Measurements from ENCODE around the gene CD93. TPM values are rescaled to one million over a fixed set of nuclear protein-coding genes. Genes with fewer than 3 reads are reported as not detected.

The CD93 gene
- total RNA-seq, 1 experiment from 2014 or later: not detected

GRCh38 chr20:23035731-23036130, 50.4 kb downstream of the CD93 start:
- ChIA-PET CTCF (no interaction called here), POLR2A (ENCODE audit: unreplicated experiment) (no interaction called here)
- no TSS peak for BruUV-seq (replicated peaks)
- ATAC-seq (no peak), DNase-seq (no peak)
- no peaks in the 10 kb centered on the region for H4K20me1 ChIP-seq (ENCODE audit: low read length)
- no peaks in the 10 kb centered on the region for H3K9me3 ChIP-seq (ENCODE audit: low read length)
- no peaks in the 10 kb centered on the region for H3F3A ChIP-seq (ENCODE audit: low read length, unreplicated experiment)
- H3K79me2 ChIP-seq (ENCODE audit: low read length): no peaks in the 10 kb centered on the region
- peaks cover 15% of the 10 kb centered on the region for H3K27me3 ChIP-seq (ENCODE audit: low read length)
- H3K9me2 ChIP-seq (replicated peaks; ENCODE audit: low read length): no peaks in the 10 kb centered on the region
- no peaks in the 10 kb centered on the region for H3K36me3 ChIP-seq (ENCODE audit: low read depth, low read length)
- H3K4me1 ChIP-seq (ENCODE audit: insufficient read depth, low read length): no peaks in the 10 kb centered on the region
- no peak overlapping the region for H3K27ac ChIP-seq (ENCODE audit: low read length)
- H3K4me2 ChIP-seq (ENCODE audit: low read length): no peak overlapping the region
- no peak for TF ChIP-seq EZH2 (IDR thresholded peaks at IDR 0.05; ENCODE audit: low read length, unreplicated experiment)
- TF ChIP-seq EZH2phosphoT487 (IDR thresholded peaks at IDR 0.05; ENCODE audit: borderline replicate concordance, low read length): no peak
- TF ChIP-seq, protein P1, sequence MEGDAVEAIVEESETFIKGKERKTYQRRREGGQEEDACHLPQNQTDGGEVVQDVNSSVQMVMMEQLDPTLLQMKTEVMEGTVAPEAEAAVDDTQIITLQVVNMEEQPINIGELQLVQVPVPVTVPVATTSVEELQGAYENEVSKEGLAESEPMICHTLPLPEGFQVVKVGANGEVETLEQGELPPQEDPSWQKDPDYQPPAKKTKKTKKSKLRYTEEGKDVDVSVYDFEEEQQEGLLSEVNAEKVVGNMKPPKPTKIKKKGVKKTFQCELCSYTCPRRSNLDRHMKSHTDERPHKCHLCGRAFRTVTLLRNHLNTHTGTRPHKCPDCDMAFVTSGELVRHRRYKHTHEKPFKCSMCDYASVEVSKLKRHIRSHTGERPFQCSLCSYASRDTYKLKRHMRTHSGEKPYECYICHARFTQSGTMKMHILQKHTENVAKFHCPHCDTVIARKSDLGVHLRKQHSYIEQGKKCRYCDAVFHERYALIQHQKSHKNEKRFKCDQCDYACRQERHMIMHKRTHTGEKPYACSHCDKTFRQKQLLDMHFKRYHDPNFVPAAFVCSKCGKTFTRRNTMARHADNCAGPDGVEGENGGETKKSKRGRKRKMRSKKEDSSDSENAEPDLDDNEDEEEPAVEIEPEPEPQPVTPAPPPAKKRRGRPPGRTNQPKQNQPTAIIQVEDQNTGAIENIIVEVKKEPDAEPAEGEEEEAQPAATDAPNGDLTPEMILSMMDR (conservative IDR thresholded peaks at IDR 0.05; ENCODE audit: low read depth, low read length): no peak
- no peak overlapping the region for H2AFZ ChIP-seq (ENCODE audit: low read length)
- no peak overlapping the region for H3K4me3 ChIP-seq (ENCODE audit: low read length)
- H3K9ac ChIP-seq (ENCODE audit: low read length): no peak overlapping the region
- intact Hi-C loops (cut with micrococcal nuclease): no loop called here

GRCh38 chr20:23034721-23035671, 51.1 kb downstream of the CD93 start, which contains the start of gene SSTR4:
SSTR4 (plus strand) TSS chr20:23035312; CDS start chr20:23035484, 172 bp downstream.
- Histone ChIP-seq H3K9me3 (ENCODE audit: low read length) (no peaks in the 10 kb centered on the region), H3K4me2 (ENCODE audit: low read length) (no peak within 1 kb of the TSS), H3K4me3 (ENCODE audit: low read length) (no peak within 1 kb of the TSS), H3K27ac (ENCODE audit: low read length) (no peak within 1 kb of the TSS), H2AFZ (ENCODE audit: low read length) (no peak within 1 kb of the TSS), H3F3A (ENCODE audit: low read length, unreplicated experiment) (no peaks in the 10 kb centered on the region), H3K79me2 (ENCODE audit: low read length) (no peaks in the 10 kb centered on the region), H4K20me1 (ENCODE audit: low read length) (no peaks in the 10 kb centered on the region), H3K27me3 (ENCODE audit: low read length) (peaks cover 15% of the 10 kb centered on the region), H3K4me1 (ENCODE audit: insufficient read depth, low read length) (no peaks in the 10 kb centered on the region), H3K9ac (ENCODE audit: low read length) (no peak within 1 kb of the TSS), H3K36me3 (ENCODE audit: low read depth, low read length) (no peaks in the 10 kb centered on the region), H3K9me2 (replicated peaks; ENCODE audit: low read length) (no peaks in the 10 kb centered on the region)
- BruUV-seq (replicated peaks): no TSS peak
- TF ChIP-seq EZH2phosphoT487 (IDR thresholded peaks at IDR 0.05; ENCODE audit: borderline replicate concordance, low read length): no peak
- ATAC-seq (no peak), DNase-seq (no peak)
- intact Hi-C loops (cut with micrococcal nuclease): no loop called here
- ChIA-PET POLR2A (ENCODE audit: unreplicated experiment) (no interaction called here), CTCF (no interaction called here)

GRCh38 chr20:23033918-23034317, 52.2 kb downstream of the CD93 start:
- DNase-seq (no peak), ATAC-seq (no peak)
- Histone ChIP-seq H3K36me3 (ENCODE audit: low read depth, low read length) (no peaks in the 10 kb centered on the region), H3F3A (ENCODE audit: low read length, unreplicated experiment) (no peaks in the 10 kb centered on the region), H3K9me2 (replicated peaks; ENCODE audit: low read length) (no peaks in the 10 kb centered on the region), H3K4me3 (ENCODE audit: low read length) (no peak overlapping the region), H3K27me3 (ENCODE audit: low read length) (peaks cover 11% of the 10 kb centered on the region), H2AFZ (ENCODE audit: low read length) (no peak overlapping the region), H3K27ac (ENCODE audit: low read length) (no peak overlapping the region), H3K9me3 (ENCODE audit: low read length) (no peaks in the 10 kb centered on the region), H3K4me1 (ENCODE audit: insufficient read depth, low read length) (no peaks in the 10 kb centered on the region), H4K20me1 (ENCODE audit: low read length) (no peaks in the 10 kb centered on the region), H3K79me2 (ENCODE audit: low read length) (no peaks in the 10 kb centered on the region), H3K4me2 (ENCODE audit: low read length) (no peak overlapping the region), H3K9ac (ENCODE audit: low read length) (no peak overlapping the region)
- no TSS peak for BruUV-seq (replicated peaks)
- no peak for TF ChIP-seq EZH2 (IDR thresholded peaks at IDR 0.05; ENCODE audit: low read length, unreplicated experiment)
- no peak for TF ChIP-seq EZH2phosphoT487 (IDR thresholded peaks at IDR 0.05; ENCODE audit: borderline replicate concordance, low read length)
- TF ChIP-seq, protein P1 (conservative IDR thresholded peaks at IDR 0.05; ENCODE audit: low read depth, low read length): no peak
- CTCF ChIA-PET: no interaction called here
- intact Hi-C loops (cut with micrococcal nuclease): no loop called here
- POLR2A ChIA-PET (ENCODE audit: unreplicated experiment): no interaction called here
